SK-N-MC (cell line): ENCODE measurements around the gene PIK3C3.

ENCODE experiments used
- EZH2 ChIP-seq: fragments of 200-600 bp; sonication (generic); IDR thresholded peaks from one replicate; pipeline ENCODE4 v1.6.1; 2017; ENCODE audit warnings: antibody characterized with exemption
- FOXP2 ChIP-seq: optimal IDR thresholded peaks from 2 replicates; pipeline ENCODE3; 2011; ENCODE audit warnings: mild to moderate bottlenecking, moderate library complexity; ENCODE audit not compliant: insufficient read depth; ENCODE audit errors: extremely low read length, control extremely low read depth
- POLR2AphosphoS5 ChIP-seq: IDR thresholded peaks from 2 replicates; pipeline ENCODE4 v1.6.1; 2012; ENCODE audit warnings: mild to moderate bottlenecking, low read depth, low read length, borderline replicate concordance

GRCh38 chr18:41940506-41941215 is 14.4 kb upstream of the PIK3C3 start:
- TF ChIP-seq EZH2 (no peak), POLR2AphosphoS5 (no peak), FOXP2 (no peak)
